ENCODE results near the gene MAPK12. TPM values are rescaled to one million over a fixed set of nuclear protein-coding genes. Genes with fewer than 3 reads are reported as not detected.

MAPK12 gene
- total and polyA plus RNA-seq, 2 of the 4 experiments (the other 2 are of a cell fraction), result 41.0 to 56.3 TPM

DNA sequence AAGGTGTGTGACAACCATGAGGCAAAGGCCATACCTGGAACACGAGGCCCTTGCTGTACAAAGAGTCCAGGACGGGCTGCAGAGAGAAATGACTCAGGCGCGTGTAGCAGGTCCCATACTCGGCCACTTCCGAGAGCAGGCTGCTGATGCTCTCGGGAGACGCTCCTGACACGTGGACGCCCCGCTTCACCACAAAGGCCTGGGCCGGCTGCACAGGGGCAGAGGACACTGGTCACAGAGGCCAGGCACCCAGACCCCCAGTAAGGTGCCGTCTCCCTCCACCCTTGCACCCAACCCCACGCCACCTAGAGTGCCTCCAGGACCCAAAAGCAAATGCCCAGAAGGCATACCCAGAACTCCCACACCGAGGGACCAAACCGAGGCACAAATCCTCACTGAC is 32.1 kb downstream of the MAPK12 start:
- H3K27me3 ChIP-seq (ENCODE audit: control insufficient read depth, insufficient read depth, low read length), result no peaks in the 10 kb centered on the region
- H4K5ac ChIP-seq (ENCODE audit: low read depth, low read length), result no peak overlapping the region
- no peak overlapping the region for H3K4me2 ChIP-seq (ENCODE audit: low read depth, low read length)
- peaks cover 47% of the 10 kb centered on the region for H3K36me3 ChIP-seq (ENCODE audit: control insufficient read depth, insufficient read depth, low read length)
- no peak overlapping the region for H3K9ac ChIP-seq (ENCODE audit: low read depth, low read length)
- no peak overlapping the region for H3K14ac ChIP-seq (replicated peaks; ENCODE audit: low read depth, low read length)
- H2BK20ac ChIP-seq (ENCODE audit: low read depth, low read length), result no peak overlapping the region
- H3K23ac ChIP-seq (ENCODE audit: low read depth, low read length), result no peak overlapping the region
- ChIA-PET POLR2A (ENCODE audit: unreplicated experiment) (no interaction called here), CTCF (no interaction called here)
- no peak overlapping the region for H2BK5ac ChIP-seq (ENCODE audit: low read depth, low read length, poor library complexity, severe bottlenecking)
- ATAC-seq (ENCODE audit: low read depth) (no peak), DNase-seq (no peak)
- H2AK9ac ChIP-seq (replicated peaks; ENCODE audit: low read depth, low read length, poor library complexity), result no peak overlapping the region
- no peak overlapping the region for H3K56ac ChIP-seq (ENCODE audit: extremely low read depth, insufficient read depth, low read length)
- H3K4me3 ChIP-seq (ENCODE audit: insufficient read depth, low read depth, low read length), result no peak overlapping the region
- no peak overlapping the region for H2AFZ ChIP-seq (replicated peaks; ENCODE audit: low read length, poor library complexity)
- no peak overlapping the region for H4K91ac ChIP-seq (ENCODE audit: insufficient read depth, low read depth, low read length)
- no peak overlapping the region for H3K4ac ChIP-seq (ENCODE audit: low read depth, low read length)
- no peak overlapping the region for H2AK5ac ChIP-seq (ENCODE audit: low read depth, low read length)
- H3K9me3 ChIP-seq (ENCODE audit: control insufficient read depth, insufficient read depth, low read length), result no peaks in the 10 kb centered on the region
- no peak overlapping the region for H4K8ac ChIP-seq (ENCODE audit: low read depth in 2 of 2, low read length in 2 of 2)
- no peak overlapping the region for H3K18ac ChIP-seq (ENCODE audit: low read depth, low read length)
- H3K4me1 ChIP-seq (ENCODE audit: control insufficient read depth, insufficient read depth, low read length), result no peaks in the 10 kb centered on the region
- dilution Hi-C loops (cut with HindIII; ENCODE audit: low sequenced_read_pairs, unreplicated experiment), result no loop called here
- TF ChIP-seq CHD1 (IDR thresholded peaks at IDR 0.05; ENCODE audit: low read depth, low read length) (no peak), USF2 (IDR thresholded peaks at IDR 0.05; ENCODE audit: low read depth, low read length) (no peak), RAD21 (IDR thresholded peaks at IDR 0.05; ENCODE audit: low read length) (no peak), MAFK (IDR thresholded peaks at IDR 0.05; ENCODE audit: low read depth, low read length) (no peak), POLR2A (IDR thresholded peaks at IDR 0.05; ENCODE audit: low read depth, low read length) (no peak), FOS (IDR thresholded peaks at IDR 0.05; ENCODE audit: low read depth, low read length) (no peak), MAZ (IDR thresholded peaks at IDR 0.05; ENCODE audit: borderline replicate concordance, low read depth, low read length) (no peak), RCOR1 (IDR thresholded peaks at IDR 0.05; ENCODE audit: insufficient replicate concordance, low read length) (no peak), CEBPB (IDR thresholded peaks at IDR 0.05; ENCODE audit: low read depth, low read length) (no peak), RFX5 (IDR thresholded peaks at IDR 0.05; ENCODE audit: low read depth, low read length) (no peak), MXI1 (IDR thresholded peaks at IDR 0.05; ENCODE audit: borderline replicate concordance, low read depth, low read length) (no peak), BHLHE40 (IDR thresholded peaks at IDR 0.05; ENCODE audit: low read depth, low read length) (no peak), NFE2L2 (IDR thresholded peaks at IDR 0.05; ENCODE audit: low read depth, low read length) (no peak), CTCF (conservative IDR thresholded peaks at IDR 0.05; ENCODE audit: low read depth, low read length) (no peak), SMC3 (IDR thresholded peaks at IDR 0.05; ENCODE audit: low read depth, low read length) (no peak)
- TF ChIP-seq, protein P1, sequence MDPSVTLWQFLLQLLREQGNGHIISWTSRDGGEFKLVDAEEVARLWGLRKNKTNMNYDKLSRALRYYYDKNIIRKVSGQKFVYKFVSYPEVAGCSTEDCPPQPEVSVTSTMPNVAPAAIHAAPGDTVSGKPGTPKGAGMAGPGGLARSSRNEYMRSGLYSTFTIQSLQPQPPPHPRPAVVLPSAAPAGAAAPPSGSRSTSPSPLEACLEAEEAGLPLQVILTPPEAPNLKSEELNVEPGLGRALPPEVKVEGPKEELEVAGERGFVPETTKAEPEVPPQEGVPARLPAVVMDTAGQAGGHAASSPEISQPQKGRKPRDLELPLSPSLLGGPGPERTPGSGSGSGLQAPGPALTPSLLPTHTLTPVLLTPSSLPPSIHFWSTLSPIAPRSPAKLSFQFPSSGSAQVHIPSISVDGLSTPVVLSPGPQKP (IDR thresholded peaks at IDR 0.05; ENCODE audit: borderline replicate concordance, low read depth, low read length), result no peak
- WGBS, 2 experiments (ENCODE audit: extremely low coverage in 2 of 2, insufficient read length in 1 of 2), result 92% methylated on average over 13 of the region's 16 CpGs; no CpG with 5 or more reads in 1 of the 2 experiments
- H3K79me1 ChIP-seq (ENCODE audit: low read depth in 1 of 2, low read length in 2 of 2), result peaks cover 3 to 29% of the 10 kb centered on the region in 2 experiments; a peak in 2 of 4 replicates
- peaks cover 5% of the 10 kb centered on the region for H3K9me1 ChIP-seq (ENCODE audit: insufficient read depth, low read length)
- in situ Hi-C loops (cut with MboI; ENCODE audit: low sequenced_read_pairs), result no loop called here
- H2BK120ac ChIP-seq (ENCODE audit: low read depth, low read length), result no peak overlapping the region
- H3K27ac ChIP-seq (ENCODE audit: insufficient read depth, low read length), result no peak overlapping the region
- no peak overlapping the region for H2BK15ac ChIP-seq (ENCODE audit: low read depth, low read length)
- BruUV-seq (replicated peaks), result no TSS peak
- intact Hi-C loops (cut with micrococcal nuclease), result no loop called here
- peaks cover 10% of the 10 kb centered on the region for H4K20me1 ChIP-seq (ENCODE audit: insufficient read depth, low read length)
